Coronary artery (tissue), 2 donors: ENCODE results near the gene LHX2.

Experiments used
- DNase-seq: peaks from one replicate; pipeline ENCODE4 v3.0.0-alpha.2; 2017; ENCODE audit warnings: low spot score
- H3K27ac ChIP-seq, 2 donors: fragments of 200-600 bp; sonication (generic); one replicate each; pipeline ENCODE4 v1.5.1; 2016 to 2019
- H3K4me3 ChIP-seq: fragments of 200-600 bp; sonication (generic); 2 replicates; pipeline ENCODE4 v1.5.1; 2016; ENCODE audit warnings: mild to moderate bottlenecking, moderate library complexity
- TF ChIP-seq, protein P1 (sequence below): fragments of 200-600 bp; sonication (generic); IDR thresholded peaks from one replicate; pipeline ENCODE4 v1.5.1; 2019; ENCODE audit warnings: antibody characterized with exemption

The LHX2 gene

DNA sequence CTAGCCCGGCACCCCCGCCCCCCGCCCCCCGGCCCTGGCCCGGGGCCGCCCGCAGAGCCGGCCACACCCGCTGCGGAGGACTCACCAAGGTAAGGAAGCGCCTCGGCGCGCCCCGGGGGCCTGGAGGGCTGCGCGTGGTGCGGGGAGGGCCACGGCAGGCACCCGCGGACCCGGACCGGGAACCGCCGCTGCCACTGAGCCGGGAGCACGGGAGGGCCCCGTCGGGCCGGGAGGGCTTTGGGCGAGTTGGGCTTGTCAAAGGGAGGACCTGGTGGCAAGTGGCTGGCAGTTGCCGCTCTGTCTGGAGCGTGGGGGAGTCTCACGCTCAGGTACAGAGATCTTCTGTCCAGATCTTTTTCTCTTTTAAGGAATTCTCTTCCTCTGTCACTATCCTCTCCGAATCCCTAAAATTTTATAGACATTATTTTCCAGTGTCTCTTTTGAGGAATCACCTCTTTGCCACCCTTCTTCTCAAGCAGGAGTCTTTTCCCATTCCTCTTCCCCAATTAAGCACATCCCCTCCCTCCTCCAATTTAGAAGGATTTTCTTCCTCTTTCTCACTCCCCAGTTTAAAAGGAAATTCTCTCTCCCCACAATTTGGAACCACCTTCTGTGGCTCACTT, 11.3 kb upstream of the LHX2 start:
- DNase-seq: no peak
- Histone ChIP-seq H3K27ac (no peak overlapping the region), H3K4me3 (peak overlapping the region; percentile 66)
- TF ChIP-seq, protein P1, sequence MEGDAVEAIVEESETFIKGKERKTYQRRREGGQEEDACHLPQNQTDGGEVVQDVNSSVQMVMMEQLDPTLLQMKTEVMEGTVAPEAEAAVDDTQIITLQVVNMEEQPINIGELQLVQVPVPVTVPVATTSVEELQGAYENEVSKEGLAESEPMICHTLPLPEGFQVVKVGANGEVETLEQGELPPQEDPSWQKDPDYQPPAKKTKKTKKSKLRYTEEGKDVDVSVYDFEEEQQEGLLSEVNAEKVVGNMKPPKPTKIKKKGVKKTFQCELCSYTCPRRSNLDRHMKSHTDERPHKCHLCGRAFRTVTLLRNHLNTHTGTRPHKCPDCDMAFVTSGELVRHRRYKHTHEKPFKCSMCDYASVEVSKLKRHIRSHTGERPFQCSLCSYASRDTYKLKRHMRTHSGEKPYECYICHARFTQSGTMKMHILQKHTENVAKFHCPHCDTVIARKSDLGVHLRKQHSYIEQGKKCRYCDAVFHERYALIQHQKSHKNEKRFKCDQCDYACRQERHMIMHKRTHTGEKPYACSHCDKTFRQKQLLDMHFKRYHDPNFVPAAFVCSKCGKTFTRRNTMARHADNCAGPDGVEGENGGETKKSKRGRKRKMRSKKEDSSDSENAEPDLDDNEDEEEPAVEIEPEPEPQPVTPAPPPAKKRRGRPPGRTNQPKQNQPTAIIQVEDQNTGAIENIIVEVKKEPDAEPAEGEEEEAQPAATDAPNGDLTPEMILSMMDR: no peak

DNA sequence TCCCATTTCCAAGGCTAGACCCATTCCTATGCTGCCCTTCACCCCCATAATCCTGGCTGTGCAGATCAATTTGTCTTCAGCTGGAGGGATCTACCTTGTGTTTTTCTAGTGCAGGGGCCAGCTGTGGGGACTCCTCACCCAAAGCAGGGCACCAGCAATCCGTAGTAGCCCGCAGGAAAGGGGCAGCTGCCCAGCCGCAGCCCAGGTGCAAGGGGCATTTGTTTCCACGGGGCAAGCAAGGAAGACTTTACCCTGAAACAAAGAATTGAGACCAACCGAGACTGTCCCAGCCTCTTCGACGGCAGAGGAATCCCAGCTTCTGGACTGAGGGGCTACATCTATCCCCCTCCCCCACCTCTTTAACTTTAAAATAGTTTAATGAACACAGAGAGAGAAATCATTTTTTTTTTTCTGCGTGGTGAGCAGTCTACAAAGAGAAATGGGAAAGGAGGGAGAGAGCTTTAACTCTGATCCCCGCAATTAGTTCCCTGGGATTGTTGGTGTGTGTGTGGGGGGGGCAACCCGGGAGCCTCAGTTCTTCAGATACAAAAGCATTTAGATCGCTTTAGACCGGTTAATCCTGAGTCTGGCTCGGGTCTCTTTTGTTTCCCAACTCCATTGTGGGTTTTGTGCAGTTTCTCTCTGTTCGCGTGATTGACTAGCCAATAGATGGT, 10.6 kb upstream of the LHX2 start:
- Histone ChIP-seq H3K4me3 (no peak overlapping the region), H3K27ac (no peak overlapping the region)
- TF ChIP-seq, protein P1: no peak
- no peak for DNase-seq

DNA sequence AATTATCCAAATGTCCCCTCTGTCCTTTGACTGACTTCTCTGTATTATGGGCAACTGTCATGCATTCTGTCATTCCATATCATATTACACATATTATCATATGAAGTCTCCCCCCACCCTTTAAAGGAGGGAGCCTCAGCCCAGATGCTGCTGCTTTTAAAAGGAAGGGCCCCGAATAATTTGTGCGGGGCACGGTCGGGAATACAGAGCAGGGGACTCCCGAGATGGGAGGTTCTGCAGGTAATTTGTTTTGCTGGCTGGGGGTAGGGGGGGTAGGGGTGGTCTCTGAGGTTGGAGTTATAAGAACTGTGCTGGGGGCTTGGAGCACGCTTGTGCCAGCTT, 10.1 kb upstream of the LHX2 start:
- TF ChIP-seq, protein P1: no peak

DNA sequence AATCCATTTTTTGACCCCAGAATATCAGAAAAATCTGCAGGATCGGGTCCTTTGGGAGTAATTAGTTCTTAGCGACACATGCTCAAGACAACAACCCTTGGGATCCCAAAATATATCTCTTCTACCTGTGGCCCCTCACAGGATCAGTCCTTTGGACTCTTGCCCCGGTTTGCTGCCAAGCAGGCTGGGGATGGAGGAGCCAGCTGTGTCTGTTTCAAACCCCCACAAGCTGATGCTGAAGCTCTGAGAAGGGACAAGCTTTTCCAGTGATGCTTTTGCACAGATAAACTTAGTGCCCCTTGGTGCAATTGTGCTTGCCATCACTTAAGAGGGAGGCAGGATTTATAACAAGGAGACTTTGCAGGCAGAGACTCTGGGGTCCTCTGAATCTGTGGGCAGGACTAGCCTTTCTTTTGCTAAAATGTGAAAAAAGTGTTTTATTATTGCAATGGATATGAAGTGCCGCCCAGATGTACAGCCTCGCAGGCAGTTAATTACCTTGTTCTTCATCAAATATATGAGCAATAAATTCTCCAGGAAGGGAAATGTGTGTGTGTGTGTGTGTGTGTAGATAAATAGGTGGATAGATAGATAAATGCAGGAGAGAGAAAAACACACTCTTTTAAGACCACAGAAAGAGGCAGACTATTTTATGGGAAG, 9.6 kb upstream of the LHX2 start:
- DNase-seq: no peak
- no peak overlapping the region for H3K27ac ChIP-seq
- no peak overlapping the region for H3K4me3 ChIP-seq
- TF ChIP-seq, protein P1: no peak

More for the DNA sequence above, 10.1 kb upstream of the LHX2 start:
- no peak for DNase-seq
- Histone ChIP-seq H3K4me3 (no peak overlapping the region), H3K27ac (no peak overlapping the region)

DNA sequence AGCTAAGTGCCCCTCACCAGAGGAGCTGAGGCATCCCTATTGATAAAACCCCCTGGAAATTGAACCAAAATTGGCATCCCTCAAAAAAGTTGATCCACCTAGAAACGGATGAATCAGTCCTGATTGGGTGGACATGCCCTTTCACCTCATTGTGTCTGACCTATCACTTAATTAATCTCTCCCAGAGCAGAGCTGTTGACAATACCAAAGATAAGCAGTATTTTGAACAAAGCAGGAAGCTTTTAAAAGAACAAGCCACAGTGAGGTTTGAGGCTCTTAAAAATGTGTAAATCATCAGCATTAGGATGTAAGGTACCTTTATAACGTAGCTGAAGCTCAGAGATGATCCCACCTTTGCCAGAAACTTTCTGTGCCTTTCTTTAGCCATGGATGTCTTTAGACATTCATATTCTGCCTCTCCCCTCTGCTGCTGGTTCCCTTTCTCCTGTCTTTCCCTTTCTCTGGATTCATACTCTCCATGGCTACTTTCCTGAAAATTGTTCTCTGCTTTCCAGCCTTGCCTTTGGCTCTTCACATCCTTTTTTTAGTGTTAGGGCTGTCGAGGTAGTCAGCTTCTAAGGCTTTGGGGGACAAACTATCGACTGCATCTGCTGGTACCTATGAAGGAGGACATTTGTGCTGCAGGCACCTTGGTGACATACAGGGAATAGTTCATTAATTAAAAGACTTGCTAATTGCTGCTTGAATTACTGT, 7.8 kb upstream of the LHX2 start:
- no peak overlapping the region for H3K27ac ChIP-seq
- no peak overlapping the region for H3K4me3 ChIP-seq
- DNase-seq: no peak
- TF ChIP-seq, protein P1: no peak

DNA sequence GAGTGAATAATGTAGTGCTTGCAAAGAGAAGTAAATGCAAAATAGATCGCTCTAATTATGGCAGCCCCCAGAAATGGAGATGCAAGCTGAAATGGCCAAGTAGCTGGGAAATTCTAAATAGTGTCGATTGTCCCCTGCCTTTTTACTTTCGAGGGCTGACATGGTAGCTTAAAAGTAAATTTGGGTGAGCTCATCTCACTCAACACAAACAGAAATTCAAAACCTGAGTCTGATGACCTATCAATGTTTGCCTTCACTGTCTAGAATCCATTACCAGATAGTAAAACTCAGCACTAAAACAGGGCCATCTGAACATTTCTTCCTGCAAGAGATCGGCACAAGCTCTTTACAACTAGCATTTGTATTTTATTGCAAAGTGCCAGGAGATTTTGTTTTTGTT, 7.0 kb upstream of the LHX2 start:
- no peak for DNase-seq
- TF ChIP-seq, protein P1: no peak
- Histone ChIP-seq H3K27ac (no peak overlapping the region), H3K4me3 (no peak overlapping the region)
